Activated naive CD4-positive, alpha-beta T cell treated with anti-CD3 and anti-CD28 coated beads, Interleukin-2, amount 50 U/mL, for 72 hours (primary cell): ENCODE data around the gene LTBP3. TPM values are rescaled to one million over a fixed set of nuclear protein-coding genes. Genes with fewer than 3 reads are reported as not detected.
A peak's percentile ranks its signal among the peaks of the same experiment; 100 is the strongest.

Experiments used
- ATAC-seq, 2 donors: fragments of 150-1000 bp; cut with Tn5 transposase; 2 replicates each; pipeline ENCODE4 v1.10.0; 2021; ENCODE audit warnings: mild to moderate bottlenecking in 2 of 2, moderate library complexity in 2 of 2
- DNase-seq, 2 donors: peaks; one replicate each; pipeline ENCODE4 v3.0.0; 2021 to 2022; ENCODE audit warnings: low spot score in 2 of 2
- H3K27ac Mint-ChIP-seq, 2 donors: one replicate each; pipeline ENCODE4 v1.8.0; 2022; ENCODE audit warnings: mild to moderate bottlenecking in 2 of 2, mixed read lengths in 2 of 2
- H3K36me3 Mint-ChIP-seq, 2 donors: one replicate each; pipeline ENCODE4 v1.8.0; 2022; ENCODE audit warnings: mixed read lengths in 2 of 2
- H3K9me3 Mint-ChIP-seq, 2 donors: one replicate each; pipeline ENCODE4 v1.8.0; 2022; ENCODE audit warnings: mixed read lengths in 2 of 2
- total RNA-seq, 2 donors: library from RNA; stranded (reverse); gene quantifications; one replicate each; pipeline ENCODE4 v1.2.3, GENCODE V29; 2022

Gene LTBP3
- total RNA-seq = 10 to 100 TPM; 66.6 to 90.4 TPM

DNA sequence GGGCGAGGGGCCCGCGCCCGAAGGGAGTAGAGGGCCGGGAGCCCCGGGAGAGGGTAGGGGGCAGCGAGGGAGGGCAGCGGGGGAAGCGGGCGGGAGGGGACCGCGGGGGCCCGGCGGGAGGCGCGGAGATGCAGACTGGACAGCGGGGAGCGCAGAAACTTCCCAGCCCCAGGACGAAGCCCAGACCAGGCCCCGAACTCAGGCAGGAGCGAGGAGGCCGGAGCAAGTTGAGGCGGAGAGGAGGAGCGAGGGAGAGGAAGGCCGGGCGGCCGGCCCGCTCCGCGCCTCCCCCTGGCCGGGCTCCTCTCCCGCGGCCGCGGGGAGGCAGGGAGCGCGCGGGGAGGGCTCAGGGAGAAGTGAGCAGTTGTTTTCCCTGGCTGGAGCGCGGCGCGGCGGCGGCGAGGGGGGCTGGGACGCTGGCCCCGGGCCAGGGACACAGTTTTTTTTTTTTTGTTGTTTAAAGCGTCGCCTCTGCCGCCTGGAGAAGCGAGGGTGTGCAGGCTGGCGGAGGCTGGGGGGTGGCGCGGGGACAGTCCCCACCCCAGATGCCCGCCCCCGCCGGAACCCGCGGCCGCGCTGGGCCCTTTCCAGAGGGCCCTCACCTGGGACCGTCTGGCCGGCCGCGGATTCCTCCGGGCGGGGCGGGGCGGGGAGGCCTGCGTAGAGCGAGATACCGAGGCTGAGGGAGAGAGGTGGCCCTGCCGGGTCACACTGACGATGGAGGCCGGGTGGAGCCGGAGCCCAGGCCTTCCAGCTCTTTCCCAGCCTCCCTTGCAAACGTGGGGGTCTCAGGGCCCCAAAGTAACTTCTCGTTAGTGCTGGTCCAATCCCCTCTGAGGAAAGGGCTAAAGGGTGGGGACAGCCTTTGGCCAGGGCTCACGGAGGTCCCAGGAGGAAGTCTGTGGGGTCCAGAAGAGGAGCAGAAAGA, at the start of gene LTBP3:
LTBP3 (minus strand) TSS at position 358 of the 928 bp plus-strand sequence. CDS start 400 bp downstream, outside the sequence.
- Mint-ChIP-seq H3K27ac (peak within 1 kb of the TSS; percentile 82 to 95), H3K36me3 (no peaks in the 10 kb centered on the region), H3K9me3 (no peaks in the 10 kb centered on the region)
- no peak for DNase-seq
- ATAC-seq = peak; percentile 30 to 41

DNA sequence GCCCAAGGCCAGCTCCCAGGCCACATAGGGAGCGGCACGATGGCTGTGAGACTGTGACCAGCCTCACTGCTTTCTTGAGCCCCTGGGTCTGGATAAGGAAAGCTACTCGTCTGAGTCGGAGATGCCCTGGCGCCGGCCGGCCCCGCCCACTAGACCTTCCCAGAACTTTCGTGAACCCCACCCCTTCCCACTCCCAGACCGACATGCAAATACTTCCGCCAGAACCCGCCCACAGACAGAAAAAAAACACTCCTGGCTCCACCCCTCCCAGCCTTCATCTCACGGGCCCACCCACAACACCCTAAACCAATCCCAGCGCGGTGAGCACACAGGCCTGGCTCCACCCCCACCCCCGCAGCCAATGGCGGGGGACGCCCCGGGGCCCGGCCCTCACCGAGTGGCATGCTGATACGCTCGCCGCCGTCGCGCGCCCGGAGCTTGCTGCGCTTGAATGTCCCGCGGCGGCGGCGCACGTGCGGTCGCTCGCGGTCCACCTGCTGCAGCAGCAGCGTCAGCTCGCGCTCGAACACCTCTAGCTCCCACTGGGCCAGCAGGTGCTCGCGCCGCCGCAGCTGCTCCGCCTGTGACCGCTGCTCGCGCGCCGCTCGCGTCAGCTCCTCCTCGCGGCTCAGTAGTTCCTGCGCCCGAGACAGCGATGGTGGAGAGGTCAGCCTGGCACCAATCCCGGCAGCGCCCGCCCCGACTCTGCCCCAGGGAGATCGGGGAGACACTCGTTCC, 48.9 kb upstream of the LTBP3 start:
- ATAC-seq (peak in 1 of 2 donors; percentile 76), DNase-seq (no peak)
- no peak overlapping the region for H3K27ac Mint-ChIP-seq
- no peaks in the 10 kb centered on the region for H3K9me3 Mint-ChIP-seq
- H3K36me3 Mint-ChIP-seq = peaks cover 2 to 9% of the 10 kb centered on the region in 2 donors

DNA sequence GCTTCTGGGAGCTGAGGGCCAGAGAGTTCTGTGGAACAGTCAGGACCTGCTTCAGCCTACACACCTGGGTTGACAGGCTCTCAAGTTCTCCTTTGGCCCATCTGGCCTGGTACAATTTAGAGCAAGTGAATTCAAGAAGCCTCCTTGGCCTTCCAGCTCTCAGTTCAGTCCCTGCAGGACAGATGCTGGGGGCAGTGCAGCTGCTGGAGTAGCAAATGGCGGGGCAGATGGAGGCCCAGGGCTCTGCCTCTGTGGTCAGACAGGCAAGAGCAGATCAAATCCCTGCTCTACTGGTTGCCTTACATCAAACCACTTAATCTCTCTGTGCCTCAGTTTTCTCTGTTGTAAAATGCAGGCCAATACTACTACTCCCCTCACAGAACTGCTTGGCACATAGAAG, 46.1 kb upstream of the LTBP3 start:
- Mint-ChIP-seq H3K9me3 (no peaks in the 10 kb centered on the region), H3K36me3 (peaks cover 0 to 7% of the 10 kb centered on the region in 2 donors), H3K27ac (peak overlapping the region; percentile 22 to 58)
- ATAC-seq (no peak), DNase-seq (no peak)

DNA sequence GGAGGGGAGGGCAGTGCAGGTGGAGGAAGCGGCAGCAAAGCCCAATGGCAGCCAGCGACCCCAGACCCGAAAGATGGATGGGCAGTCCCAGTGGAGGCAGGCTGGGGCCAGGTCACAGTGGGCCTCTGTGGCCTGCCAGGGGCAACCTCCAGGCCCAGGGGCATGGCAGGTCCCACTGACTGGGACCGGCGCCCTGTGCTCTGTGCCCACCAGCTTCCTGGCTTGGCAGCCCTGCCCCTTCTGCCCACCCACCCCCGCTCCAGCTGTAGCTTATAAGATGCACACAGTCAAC, 41.7 kb upstream of the LTBP3 start:
- no peak for ATAC-seq
- no peaks in the 10 kb centered on the region for H3K9me3 Mint-ChIP-seq
- peaks cover 0 to 7% of the 10 kb centered on the region in 2 donors for H3K36me3 Mint-ChIP-seq
- no peak for DNase-seq
- H3K27ac Mint-ChIP-seq = no peak overlapping the region

DNA sequence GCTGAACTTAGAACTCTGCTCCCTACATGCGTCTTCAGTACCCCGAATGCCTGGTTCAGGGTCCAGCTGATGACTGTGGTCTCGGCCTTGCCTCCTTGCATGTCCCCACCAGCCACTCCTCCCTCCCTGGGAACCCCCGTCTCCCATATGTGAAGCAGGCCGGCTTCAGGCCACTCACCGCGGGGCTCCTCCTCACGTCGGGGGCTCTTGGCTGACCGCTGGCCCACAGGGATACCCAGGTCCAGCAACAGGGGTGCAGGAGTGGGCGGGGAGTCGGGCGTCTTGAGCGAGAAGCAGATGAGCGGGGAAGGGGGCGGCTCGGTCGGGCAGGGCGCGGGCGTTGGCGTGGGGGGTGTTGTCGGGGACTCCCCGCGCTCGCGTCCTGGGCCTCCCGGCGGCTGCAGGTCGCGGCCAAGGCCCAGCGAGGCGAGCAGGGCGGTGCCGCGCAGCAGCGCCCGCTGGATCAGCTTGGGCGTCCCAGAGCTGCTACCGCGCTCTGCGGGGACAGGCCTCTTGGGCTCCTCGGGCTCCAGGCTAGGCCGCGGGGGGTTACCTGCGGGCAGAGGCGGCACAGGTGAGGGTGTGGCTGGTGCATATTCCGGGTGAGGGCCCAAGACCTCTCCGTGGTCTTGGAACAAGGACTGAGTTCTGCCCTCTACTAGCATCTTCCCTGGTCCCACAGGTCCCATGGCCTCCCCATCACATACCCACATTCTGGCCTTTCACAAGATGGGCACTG, 41.2 kb upstream of the LTBP3 start:
- no peak for ATAC-seq
- Mint-ChIP-seq H3K36me3 (peaks cover 0 to 7% of the 10 kb centered on the region in 2 donors), H3K27ac (no peak overlapping the region), H3K9me3 (no peaks in the 10 kb centered on the region)
- DNase-seq = no peak

DNA sequence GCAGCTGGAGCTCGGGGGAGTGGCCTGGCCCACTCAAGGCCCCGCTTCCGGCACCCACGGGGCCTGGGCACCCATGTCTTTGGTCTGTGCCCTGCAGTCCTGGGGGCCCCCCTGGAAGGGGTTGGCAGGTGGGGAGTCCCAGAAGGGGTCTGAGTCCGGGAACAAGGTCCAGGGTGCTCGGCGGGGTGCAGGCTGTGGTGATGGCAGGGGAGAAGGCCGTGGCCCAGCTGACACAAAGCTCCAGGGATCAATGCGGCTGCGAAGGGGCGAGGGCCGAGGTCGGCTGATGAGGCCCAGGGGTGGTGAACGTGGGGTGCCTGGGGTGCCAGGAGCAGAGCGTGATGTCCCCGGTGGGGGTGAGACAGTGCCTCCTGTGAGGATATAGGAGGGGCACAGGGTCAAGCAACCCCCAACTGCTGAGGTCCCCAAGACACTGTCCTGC, 40.1 kb upstream of the LTBP3 start:
- no peak overlapping the region for H3K27ac Mint-ChIP-seq
- H3K36me3 Mint-ChIP-seq = peaks cover 0 to 1% of the 10 kb centered on the region in 2 donors
- no peak for DNase-seq
- no peaks in the 10 kb centered on the region for H3K9me3 Mint-ChIP-seq
- no peak for ATAC-seq

DNA sequence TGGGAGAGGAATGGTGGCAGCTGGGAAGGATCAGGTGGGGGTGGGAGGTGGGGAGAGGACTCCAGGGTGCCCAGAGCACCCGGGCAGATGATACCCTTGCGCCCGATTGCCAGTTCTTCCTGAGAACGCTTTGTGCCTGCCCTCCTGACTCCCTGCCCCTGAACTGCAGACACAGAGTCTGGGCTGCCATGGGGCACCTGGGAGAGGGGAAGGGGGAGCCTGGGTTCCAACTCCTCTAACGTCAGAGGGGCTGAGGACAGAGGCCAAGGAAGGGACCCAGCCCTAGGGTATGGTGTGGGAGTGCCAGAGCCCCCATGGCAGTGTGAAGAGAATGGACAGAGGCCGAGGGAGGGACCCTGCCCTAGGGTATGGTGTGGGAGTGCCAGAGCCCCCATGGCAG, 38.4 kb upstream of the LTBP3 start:
- H3K27ac Mint-ChIP-seq = peak overlapping the region in 1 of 2 donors; percentile 70
- no peak for ATAC-seq
- H3K36me3 Mint-ChIP-seq = no peaks in the 10 kb centered on the region
- no peak for DNase-seq
- H3K9me3 Mint-ChIP-seq = no peaks in the 10 kb centered on the region

DNA sequence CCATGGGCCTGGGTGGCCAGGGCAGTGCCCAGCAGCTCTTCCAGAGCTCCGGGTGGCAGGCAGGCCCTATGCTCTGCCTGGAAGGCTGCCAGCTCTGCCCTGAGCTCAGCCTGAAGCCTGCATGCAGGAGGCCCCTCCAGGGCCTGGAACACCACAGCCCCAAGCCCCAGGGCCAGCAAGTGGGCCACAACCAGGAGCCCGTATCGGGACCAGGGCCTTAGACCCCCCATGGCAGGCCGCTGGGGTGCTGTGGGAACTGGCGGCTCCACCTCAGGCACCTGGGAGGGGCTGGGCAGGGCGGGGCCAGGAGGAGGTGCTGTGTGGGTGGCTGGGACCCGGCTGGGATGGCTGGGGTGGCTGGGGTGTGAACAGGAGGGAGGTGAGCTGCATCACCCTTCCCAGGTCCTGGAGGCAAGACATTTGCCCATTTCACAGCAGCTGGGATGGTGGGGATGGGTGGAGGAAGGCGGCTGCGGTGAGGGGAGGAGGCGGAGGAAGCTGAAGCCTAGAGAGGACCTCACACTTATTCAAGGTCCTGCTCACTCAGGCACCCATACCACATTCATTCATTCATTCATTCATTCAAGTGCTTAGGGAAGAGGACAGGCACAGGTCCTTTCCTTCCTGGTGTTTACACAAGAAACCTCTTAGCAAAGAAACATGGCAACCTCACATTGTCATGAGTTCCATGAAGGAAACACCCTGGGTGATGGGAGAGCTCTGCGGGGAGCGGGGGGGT, 37.6 kb upstream of the LTBP3 start, which contains the start of gene KCNK7:
KCNK7 (minus strand) TSS at position 258 of the 739 bp plus-strand sequence; CDS start at position 230, 28 bp downstream.
- DNase-seq (no peak), ATAC-seq (peak; percentile 3 to 20)
- H3K36me3 Mint-ChIP-seq = no peaks in the 10 kb centered on the region
- H3K9me3 Mint-ChIP-seq = no peaks in the 10 kb centered on the region
- H3K27ac Mint-ChIP-seq = peak within 1 kb of the TSS; percentile 70

DNA sequence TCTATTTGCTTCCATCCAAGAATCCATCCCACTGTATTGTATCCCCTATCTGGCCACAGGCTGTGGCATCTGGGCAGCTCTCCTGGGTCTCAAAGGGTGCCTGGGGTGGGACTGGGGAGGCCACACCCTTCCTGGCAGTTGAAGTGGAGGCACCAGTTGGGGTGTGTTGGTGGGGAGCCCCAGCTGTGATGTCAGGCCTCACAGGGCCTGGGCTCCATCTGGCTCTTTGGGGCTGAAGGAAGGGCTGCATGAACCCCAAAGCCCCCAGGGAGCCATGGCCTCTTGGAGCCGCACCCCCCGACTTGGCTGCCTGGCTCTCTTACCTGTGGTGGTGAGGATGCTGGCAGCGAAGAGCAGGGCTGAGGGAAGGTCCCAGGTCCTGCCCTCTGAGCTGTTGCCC, 37.0 kb upstream of the LTBP3 start:
- H3K9me3 Mint-ChIP-seq = no peaks in the 10 kb centered on the region
- peak overlapping the region; percentile 70 for H3K27ac Mint-ChIP-seq
- H3K36me3 Mint-ChIP-seq = no peaks in the 10 kb centered on the region
- ATAC-seq (peak in 1 of 2 donors; percentile 17), DNase-seq (no peak)

DNA sequence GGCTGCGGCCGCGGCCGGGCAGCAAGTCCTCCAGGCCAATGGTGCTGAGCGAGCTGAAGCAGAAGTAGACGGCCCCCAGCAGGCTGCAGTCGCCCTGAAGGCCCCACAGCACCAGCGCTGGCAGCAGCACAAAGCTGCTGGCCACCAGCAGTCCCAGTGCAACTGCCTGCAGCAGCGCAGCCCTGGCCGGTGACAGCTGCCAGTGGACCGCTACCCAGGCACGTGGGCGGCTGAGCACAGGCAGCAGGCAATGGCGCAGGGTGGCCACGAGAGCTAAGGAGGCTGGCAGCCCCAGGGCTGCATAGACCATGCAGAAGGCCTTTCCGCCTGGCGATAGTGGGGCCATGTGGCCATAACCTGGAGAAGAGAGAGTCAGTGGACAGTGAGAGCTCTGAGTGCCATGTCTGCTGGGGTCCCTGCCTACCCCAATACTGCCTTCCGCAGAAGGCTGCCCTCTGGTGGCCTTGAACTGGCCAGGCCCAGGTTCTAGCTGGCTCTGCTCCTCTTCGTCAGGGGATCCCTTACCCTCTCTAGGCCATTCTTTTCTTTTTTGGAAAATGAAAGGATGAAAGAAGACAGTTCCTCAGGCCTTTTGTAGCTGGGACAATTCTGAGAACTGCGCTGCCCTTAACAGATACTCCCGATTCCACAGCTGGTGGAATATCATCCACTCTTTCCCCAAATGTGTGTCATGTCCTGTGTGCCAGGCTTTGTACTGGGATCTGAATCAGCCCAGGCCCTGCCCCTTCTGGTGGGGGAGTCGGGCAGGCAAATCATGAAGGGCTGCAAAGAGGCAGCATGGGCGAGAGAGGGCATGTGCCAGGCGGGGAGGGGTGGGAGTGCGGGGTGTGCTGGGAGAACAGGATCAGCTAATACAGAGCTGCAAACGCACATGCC, 35.6 kb upstream of the LTBP3 start:
- ATAC-seq (peak; percentile 44 to 53), DNase-seq (peak in 1 of 2 donors; percentile 49)
- H3K9me3 Mint-ChIP-seq = no peaks in the 10 kb centered on the region
- no peaks in the 10 kb centered on the region for H3K36me3 Mint-ChIP-seq
- H3K27ac Mint-ChIP-seq = peak overlapping the region in 1 of 2 donors; percentile 22

DNA sequence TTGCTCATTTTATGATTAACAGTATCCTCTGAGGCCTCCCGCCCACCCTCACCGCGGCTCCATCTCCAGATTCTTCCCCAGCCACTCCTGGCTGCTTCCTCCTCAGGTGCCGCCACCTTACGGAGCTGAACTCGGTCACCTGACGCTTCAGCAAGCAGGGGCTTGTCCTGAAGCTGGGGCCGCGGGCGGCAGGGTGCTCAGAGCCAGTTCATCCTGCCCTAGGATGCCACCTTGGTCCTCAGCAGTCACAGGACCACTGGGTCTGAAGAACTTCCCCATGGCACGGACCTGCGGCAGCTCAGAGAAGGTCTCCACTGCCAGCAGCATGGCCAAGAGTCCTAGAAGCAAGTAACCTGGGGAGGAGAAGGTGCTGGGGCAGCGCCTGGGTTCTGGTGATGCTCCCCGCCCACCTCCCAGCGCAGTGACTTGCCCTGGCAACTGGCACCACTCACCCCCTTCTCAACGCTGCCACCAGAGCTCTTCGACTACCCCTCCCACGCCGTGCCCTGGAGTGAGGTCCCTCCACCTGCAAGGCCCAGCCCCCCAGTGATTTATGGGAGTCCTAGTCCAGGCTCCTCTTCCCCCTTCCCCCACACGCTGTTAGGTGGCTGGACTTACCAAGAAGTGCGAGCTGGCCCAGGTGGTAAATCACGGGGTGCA, 34.8 kb upstream of the LTBP3 start:
- no peak overlapping the region for H3K27ac Mint-ChIP-seq
- DNase-seq (no peak), ATAC-seq (no peak)
- no peaks in the 10 kb centered on the region for H3K36me3 Mint-ChIP-seq
- no peaks in the 10 kb centered on the region for H3K9me3 Mint-ChIP-seq

DNA sequence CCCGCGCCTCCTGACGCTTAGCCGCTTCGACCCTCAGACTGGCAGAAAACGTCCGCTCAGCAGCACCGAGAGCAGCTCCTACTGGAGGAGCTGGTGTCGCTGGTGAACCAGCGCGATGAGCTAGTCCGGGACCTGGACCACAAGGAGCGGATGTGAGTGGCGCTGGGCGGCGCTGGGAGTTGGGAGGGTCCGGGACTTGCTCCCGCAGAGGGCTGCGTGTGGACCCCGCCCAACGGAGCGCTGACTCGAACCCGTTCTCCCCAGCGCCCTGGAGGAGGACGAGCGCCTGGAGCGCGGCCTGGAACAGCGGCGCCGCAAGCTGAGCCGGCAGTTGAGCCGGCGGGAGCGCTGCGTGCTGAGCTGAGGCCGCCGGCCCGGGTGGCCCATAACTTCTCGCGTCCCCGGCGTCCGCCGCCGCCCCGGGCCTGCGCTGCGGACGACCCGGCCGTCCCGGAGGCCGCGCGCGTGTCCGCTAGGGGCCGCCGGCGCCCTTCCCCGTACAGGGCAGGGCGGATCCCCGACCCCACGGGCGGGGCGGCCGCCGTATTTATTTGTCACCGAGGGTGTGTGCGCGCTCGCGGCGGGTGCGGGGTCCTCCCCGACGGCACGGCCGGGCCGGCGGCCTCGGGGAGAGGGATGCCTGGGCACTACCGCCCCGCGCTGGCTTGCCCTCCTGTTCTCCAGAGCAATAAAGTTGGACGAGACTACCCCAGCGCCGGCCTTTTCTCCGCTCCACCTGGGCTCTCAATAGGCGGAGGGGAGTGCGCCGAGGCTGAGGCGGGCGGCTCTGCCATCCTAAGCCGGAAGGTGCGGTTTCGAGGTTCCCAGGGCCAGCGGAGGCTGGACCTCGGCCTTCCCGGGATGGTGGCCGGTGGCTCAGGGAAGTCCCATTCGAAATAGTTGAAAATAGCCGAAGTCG, 34.0 kb upstream of the LTBP3 start:
- H3K27ac Mint-ChIP-seq = no peak overlapping the region
- DNase-seq (no peak), ATAC-seq (no peak)
- no peaks in the 10 kb centered on the region for H3K9me3 Mint-ChIP-seq
- no peaks in the 10 kb centered on the region for H3K36me3 Mint-ChIP-seq

DNA sequence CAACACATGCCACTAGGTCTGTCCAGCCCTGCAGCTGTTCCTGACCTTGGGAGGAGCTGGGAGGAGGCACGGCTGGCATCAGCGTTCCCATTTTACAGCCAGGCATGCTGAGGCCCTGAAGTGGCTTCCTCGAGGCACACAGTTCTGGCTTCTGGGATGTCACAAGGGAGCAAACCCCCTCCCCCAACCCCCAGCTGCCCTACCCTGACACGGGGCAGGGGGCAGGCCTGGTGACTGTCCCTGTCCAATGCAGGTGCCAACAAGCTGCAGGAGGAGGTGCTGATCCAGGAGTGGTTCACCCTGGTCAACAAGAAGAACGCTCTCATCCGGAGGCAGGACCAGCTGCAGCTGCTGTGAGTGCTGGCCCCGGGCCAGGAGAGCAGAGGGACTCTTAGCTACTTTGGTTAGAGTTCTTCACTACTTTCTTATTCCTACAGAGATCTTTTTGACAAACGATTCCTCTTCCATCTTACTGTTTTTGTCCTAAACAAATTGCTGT, 32.1 kb upstream of the LTBP3 start:
- H3K27ac Mint-ChIP-seq = peak overlapping the region; percentile 61 to 88
- no peaks in the 10 kb centered on the region for H3K9me3 Mint-ChIP-seq
- no peak for ATAC-seq
- H3K36me3 Mint-ChIP-seq = peaks cover 6 to 8% of the 10 kb centered on the region in 2 donors
- DNase-seq = no peak
